Body of pancreas (tissue), 4 donors: ENCODE results near the gene ATCAY.

Experiments used
- CTCF ChIP-seq, 7 experiments: fragments of 450-650 bp in 4 of 7; fragments of 200-600 bp in 3 of 7; sonication (generic) in 3 of 7; IDR thresholded peaks; one replicate each; pipeline ENCODE4 v1.5.1; 2016 to 2019; ENCODE audit warnings: antibody characterized with exemption in 7 of 7
- POLR2A ChIP-seq, 3 donors: fragments of 450-650 bp; IDR thresholded peaks; one replicate each; pipeline ENCODE4 v1.6.1; 2016; ENCODE audit warnings: antibody characterized with exemption in 3 of 3, mild to moderate bottlenecking in 2 of 3

GRCh38 chr19:3838661-3839060 is 41.8 kb upstream of the ATCAY start:
- no peak for TF ChIP-seq POLR2A (IDR thresholded peaks at IDR 0.05)
- no peak for TF ChIP-seq CTCF (IDR thresholded peaks at IDR 0.05)
